Breast epithelium (tissue), 3 donors: Measurements from ENCODE around the gene TEX36.

Experiments
- CTCF ChIP-seq, 3 donors: fragments of 450-650 bp; IDR thresholded peaks; one replicate each; pipeline ENCODE4 v1.5.1; 2016 to 2017; ENCODE audit warnings: antibody characterized with exemption in 3 of 3, mild to moderate bottlenecking in 3 of 3, moderate library complexity in 3 of 3
- POLR2A ChIP-seq: fragments of 450-650 bp; IDR thresholded peaks from one replicate; pipeline ENCODE4 v1.6.1; 2016; ENCODE audit warnings: antibody characterized with exemption, mild to moderate bottlenecking, moderate library complexity

GRCh38 chr10:125621052-125621451, 61.9 kb downstream of the TEX36 start:
- TF ChIP-seq CTCF (IDR thresholded peaks at IDR 0.05) (no peak), POLR2A (no peak)
